CD4-positive, alpha-beta T cell treated with Interleukin-21 for 1 hour (primary cell): ENCODE data around the gene IQUB.
"Not testable (repeated sequence)": the region's sequence is repeated elsewhere in the genome, so short reads cannot be mapped to it uniquely, and the experiment has no call there.

Experiments
- DNase-seq: peaks from one replicate; pipeline ENCODE4 v3.0.0-alpha.2; 2020

The IQUB gene

GRCh38 chr7:123538897-123539296 lies 4.5 kb upstream of the IQUB start:
- DNase-seq: no peak

GRCh38 chr7:123538189-123538714 lies 3.9 kb upstream of the IQUB start:
- DNase-seq: no peak

GRCh38 chr7:123537026-123537642 lies 2.7 kb upstream of the IQUB start:
- peak; percentile 61 for DNase-seq

GRCh38 chr7:123535517-123535916 lies 1.1 kb upstream of the IQUB start:
- DNase-seq: no peak

GRCh38 chr7:123533929-123534382 lies 439 bp downstream of the IQUB start:
- DNase-seq: peak; percentile 44

- no peak for DNase-seq
Observed at GRCh38 chr7:123533553-123533917, 860 bp downstream of the IQUB start.

GRCh38 chr7:123532788-123533552 lies 1.4 kb downstream of the IQUB start:
- peak; percentile 43 for DNase-seq

GRCh38 chr7:123532343-123532742 lies 2.1 kb downstream of the IQUB start:
- DNase-seq: not testable (repeated sequence)

- DNase-seq: not testable (repeated sequence)
Observed at GRCh38 chr7:123530035-123530591, 4.3 kb downstream of the IQUB start.

GRCh38 chr7:123528265-123528664 lies 6.1 kb downstream of the IQUB start:
- no peak for DNase-seq

GRCh38 chr7:123527712-123528225 lies 6.6 kb downstream of the IQUB start:
- not testable (repeated sequence) for DNase-seq

GRCh38 chr7:123526533-123526932 lies 7.9 kb downstream of the IQUB start:
- not testable (repeated sequence) for DNase-seq

- no peak for DNase-seq
Observed at GRCh38 chr7:123522066-123522465, 12.3 kb downstream of the IQUB start.

- no peak for DNase-seq
Observed at GRCh38 chr7:123505221-123505620, 29.2 kb downstream of the IQUB start.

- no peak for DNase-seq
Observed at GRCh38 chr7:123502201-123502600, 32.2 kb downstream of the IQUB start.

GRCh38 chr7:123500878-123501489 lies 33.4 kb downstream of the IQUB start:
- no peak for DNase-seq

- DNase-seq: no peak
Observed at GRCh38 chr7:123499211-123499970, 35.0 kb downstream of the IQUB start.

- DNase-seq: no peak
Observed at GRCh38 chr7:123498601-123499000, 35.8 kb downstream of the IQUB start.

GRCh38 chr7:123498031-123498430 lies 36.4 kb downstream of the IQUB start:
- DNase-seq: no peak

- DNase-seq: peak; percentile 56
Observed at GRCh38 chr7:123494193-123494796, 40.1 kb downstream of the IQUB start.

GRCh38 chr7:123492485-123492884 lies 41.9 kb downstream of the IQUB start:
- no peak for DNase-seq

- no peak for DNase-seq
Observed at GRCh38 chr7:123485721-123486120, 48.7 kb downstream of the IQUB start.
